Glutamatergic neuron (in vitro differentiated cells): ENCODE data around the gene CLCN4. TPM values are rescaled to one million over a fixed set of nuclear protein-coding genes. Genes with fewer than 3 reads are reported as not detected.

Experiments used
- DNase-seq: peaks from one replicate; pipeline ENCODE4 v3.0.0; 2022
- H3K27ac Mint-ChIP-seq: one replicate; pipeline ENCODE4 v1.8.0; 2020; ENCODE audit warnings: mild to moderate bottlenecking, mixed read lengths, inconsistent platforms; ENCODE audit not compliant: unreplicated experiment
- H3K27me3 Mint-ChIP-seq: one replicate; pipeline ENCODE4 v1.8.0; 2020; ENCODE audit warnings: mild to moderate bottlenecking, moderate library complexity, mixed read lengths, inconsistent platforms; ENCODE audit not compliant: unreplicated experiment
- H3K36me3 Mint-ChIP-seq: one replicate; pipeline ENCODE4 v1.8.0; 2020; ENCODE audit warnings: mild to moderate bottlenecking, mixed read lengths, inconsistent platforms; ENCODE audit not compliant: unreplicated experiment
- H3K4me1 Mint-ChIP-seq: one replicate; pipeline ENCODE4 v1.8.0; 2020; ENCODE audit warnings: mild to moderate bottlenecking, low read depth, mixed read lengths, inconsistent platforms; ENCODE audit not compliant: unreplicated experiment
- H3K4me3 Mint-ChIP-seq: one replicate; pipeline ENCODE4 v1.8.0; 2020; ENCODE audit warnings: mild to moderate bottlenecking, mixed read lengths, inconsistent platforms; ENCODE audit not compliant: unreplicated experiment
- H3K9me3 Mint-ChIP-seq: one replicate; pipeline ENCODE4 v1.8.0; 2020; ENCODE audit warnings: mild to moderate bottlenecking, moderate library complexity, mixed read lengths, inconsistent platforms; ENCODE audit not compliant: unreplicated experiment
- total RNA-seq: library from RNA; stranded (reverse); fragmentation: NEBNext Ultra II Directional; extraction: Animal tissue kit (Norgen Biotek cat#: 25700); gene quantifications from one replicate; pipeline ENCODE4 v1.2.1, GENCODE V29; 2021; ENCODE audit not compliant: unreplicated experiment
- TF ChIP-seq, protein P1 (sequence below): fragments of 200-600 bp; sonication (generic); IDR thresholded peaks from one replicate; pipeline ENCODE4 v1.5.0; 2021; ENCODE audit not compliant: partially characterized antibody, unreplicated experiment

The CLCN4 gene
- total RNA-seq, 1 donor from 2014 or later = 64.7 TPM

DNA sequence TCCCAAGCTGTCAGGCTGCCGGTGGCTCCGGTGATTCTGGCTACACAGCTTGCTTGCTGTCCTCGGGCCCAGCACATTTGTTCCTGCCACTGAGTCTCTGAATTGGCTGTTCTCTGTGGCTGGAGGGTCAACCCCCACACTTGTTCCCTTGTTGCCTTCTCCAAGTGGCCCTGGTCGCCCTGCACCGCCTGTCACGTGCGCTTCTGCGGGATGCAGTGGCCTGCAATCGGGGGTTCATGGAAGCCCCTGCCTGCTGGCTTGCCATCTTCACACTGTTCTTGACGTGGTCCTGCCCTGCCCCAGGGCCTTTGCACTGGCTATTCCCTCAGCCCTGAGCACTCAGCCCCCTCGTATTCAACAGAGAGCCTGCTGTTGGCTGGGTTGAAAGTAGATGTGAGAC is 8.1 kb downstream of the CLCN4 start:
- H3K4me3 Mint-ChIP-seq = no peak overlapping the region
- peaks cover 12% of the 10 kb centered on the region for H3K4me1 Mint-ChIP-seq
- H3K27ac Mint-ChIP-seq = no peak overlapping the region
- peaks cover 8% of the 10 kb centered on the region for H3K27me3 Mint-ChIP-seq
- no peaks in the 10 kb centered on the region for H3K36me3 Mint-ChIP-seq
- TF ChIP-seq, protein P1, sequence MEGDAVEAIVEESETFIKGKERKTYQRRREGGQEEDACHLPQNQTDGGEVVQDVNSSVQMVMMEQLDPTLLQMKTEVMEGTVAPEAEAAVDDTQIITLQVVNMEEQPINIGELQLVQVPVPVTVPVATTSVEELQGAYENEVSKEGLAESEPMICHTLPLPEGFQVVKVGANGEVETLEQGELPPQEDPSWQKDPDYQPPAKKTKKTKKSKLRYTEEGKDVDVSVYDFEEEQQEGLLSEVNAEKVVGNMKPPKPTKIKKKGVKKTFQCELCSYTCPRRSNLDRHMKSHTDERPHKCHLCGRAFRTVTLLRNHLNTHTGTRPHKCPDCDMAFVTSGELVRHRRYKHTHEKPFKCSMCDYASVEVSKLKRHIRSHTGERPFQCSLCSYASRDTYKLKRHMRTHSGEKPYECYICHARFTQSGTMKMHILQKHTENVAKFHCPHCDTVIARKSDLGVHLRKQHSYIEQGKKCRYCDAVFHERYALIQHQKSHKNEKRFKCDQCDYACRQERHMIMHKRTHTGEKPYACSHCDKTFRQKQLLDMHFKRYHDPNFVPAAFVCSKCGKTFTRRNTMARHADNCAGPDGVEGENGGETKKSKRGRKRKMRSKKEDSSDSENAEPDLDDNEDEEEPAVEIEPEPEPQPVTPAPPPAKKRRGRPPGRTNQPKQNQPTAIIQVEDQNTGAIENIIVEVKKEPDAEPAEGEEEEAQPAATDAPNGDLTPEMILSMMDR = no peak
- DNase-seq = no peak
- H3K9me3 Mint-ChIP-seq = peaks cover 7% of the 10 kb centered on the region

DNA sequence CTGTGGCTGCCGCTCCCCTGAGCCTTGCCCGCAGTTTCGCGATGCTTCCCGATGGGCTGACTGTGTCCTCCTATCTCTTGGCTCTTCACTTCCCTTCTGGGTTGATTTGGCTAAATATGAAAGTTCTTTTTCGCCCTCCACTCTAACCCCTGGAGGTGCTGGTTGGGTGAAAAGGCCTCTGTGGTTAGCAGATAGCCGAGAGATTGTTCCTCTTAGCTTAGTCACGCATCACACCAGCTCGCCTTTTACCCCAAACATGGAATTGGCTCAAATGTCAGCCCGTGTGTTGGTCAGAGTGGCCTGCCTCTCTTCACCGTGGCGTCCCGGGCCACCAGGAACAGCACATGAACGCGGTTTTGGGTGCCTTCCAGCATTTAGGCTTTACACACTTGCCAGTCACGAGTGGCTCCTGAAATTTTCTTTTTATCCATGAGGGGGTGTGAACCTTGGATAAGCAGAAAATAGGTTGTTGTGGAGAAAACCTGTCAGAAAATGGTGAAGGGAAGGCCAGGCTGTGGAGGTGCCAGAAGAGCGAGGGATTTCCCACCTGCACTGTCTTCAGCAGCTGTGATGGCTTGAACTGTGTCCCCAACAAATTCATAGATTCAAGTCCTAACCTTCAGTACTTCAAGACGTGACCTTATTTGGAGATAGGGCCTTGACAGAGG is 8.9 kb downstream of the CLCN4 start:
- H3K36me3 Mint-ChIP-seq = no peaks in the 10 kb centered on the region
- no peak overlapping the region for H3K27ac Mint-ChIP-seq
- TF ChIP-seq, protein P1 = no peak
- peaks cover 4% of the 10 kb centered on the region for H3K9me3 Mint-ChIP-seq
- no peak overlapping the region for H3K4me3 Mint-ChIP-seq
- peaks cover 6% of the 10 kb centered on the region for H3K4me1 Mint-ChIP-seq
- DNase-seq = no peak
- peaks cover 2% of the 10 kb centered on the region for H3K27me3 Mint-ChIP-seq

DNA sequence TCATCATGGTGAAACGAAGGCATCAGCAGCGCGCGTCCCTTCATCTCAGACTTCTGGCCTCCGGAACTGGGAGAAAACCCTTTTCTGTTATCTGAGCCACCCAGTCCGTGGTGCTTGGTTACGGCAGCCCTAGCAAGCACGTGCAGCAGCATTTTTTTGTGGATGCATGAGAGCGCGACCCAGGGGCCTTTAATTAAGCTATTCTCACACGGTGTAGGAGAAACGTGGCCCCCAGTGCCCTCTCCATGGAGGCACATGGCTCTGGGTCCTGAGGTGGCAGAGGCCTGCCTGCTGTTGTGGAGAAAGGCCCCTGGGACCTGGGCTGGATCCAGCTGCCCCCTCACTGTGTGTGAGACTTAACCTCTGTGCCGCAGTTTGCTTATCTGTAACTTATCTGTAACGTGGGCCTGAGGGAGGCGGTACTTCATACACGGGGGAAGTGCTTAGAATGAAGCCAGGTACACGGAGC is 9.5 kb downstream of the CLCN4 start:
- no peak for DNase-seq
- H3K4me1 Mint-ChIP-seq = peaks cover under 1% of the 10 kb centered on the region
- TF ChIP-seq, protein P1 = no peak
- H3K27me3 Mint-ChIP-seq = no peaks in the 10 kb centered on the region
- no peak overlapping the region for H3K27ac Mint-ChIP-seq
- no peaks in the 10 kb centered on the region for H3K36me3 Mint-ChIP-seq
- peaks cover 1% of the 10 kb centered on the region for H3K9me3 Mint-ChIP-seq
- no peak overlapping the region for H3K4me3 Mint-ChIP-seq

DNA sequence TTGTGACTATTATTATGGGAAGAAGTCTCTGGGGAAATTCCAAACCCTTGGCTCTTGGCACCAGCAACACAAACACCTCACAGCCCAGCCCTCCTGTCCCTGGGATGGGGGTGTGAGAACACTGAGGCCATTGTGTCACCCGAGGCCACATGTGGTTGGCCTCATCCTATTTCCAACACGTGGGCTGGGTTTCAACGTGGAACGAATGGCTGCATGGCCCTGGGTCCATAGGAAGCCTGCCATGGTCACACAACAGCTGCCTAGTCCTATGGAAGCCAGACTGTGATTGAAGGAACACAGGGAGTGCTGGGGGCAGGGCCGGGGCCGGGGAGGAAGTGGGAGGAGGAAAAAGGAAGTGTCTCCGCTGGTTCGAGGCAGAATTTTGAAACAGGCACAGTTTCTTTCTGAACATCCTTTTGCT is 10.0 kb downstream of the CLCN4 start:
- Mint-ChIP-seq H3K27ac (no peak overlapping the region), H3K36me3 (no peaks in the 10 kb centered on the region), H3K4me3 (no peak overlapping the region), H3K4me1 (no peaks in the 10 kb centered on the region), H3K9me3 (peaks cover 1% of the 10 kb centered on the region), H3K27me3 (no peaks in the 10 kb centered on the region)
- TF ChIP-seq, protein P1 = no peak
- no peak for DNase-seq

DNA sequence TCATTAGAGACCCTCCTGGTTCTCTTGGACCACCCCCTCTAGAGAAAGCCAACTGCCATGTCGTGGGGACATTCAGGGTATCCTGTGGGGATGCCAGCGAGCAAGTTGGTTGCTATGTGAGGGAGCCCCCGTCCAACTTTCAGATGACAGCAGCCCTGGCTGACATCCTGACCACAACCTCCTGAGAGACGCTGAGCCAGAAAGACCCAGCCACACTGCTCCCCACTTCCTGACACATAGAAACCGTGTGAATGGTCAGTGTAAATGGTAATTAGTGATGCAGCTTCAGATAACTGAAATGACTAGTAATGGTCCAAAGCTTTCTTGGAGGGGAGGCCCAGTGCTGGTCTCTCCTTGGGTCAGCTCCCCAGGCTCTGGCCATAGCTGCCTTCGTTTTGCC is 10.8 kb downstream of the CLCN4 start:
- no peaks in the 10 kb centered on the region for H3K36me3 Mint-ChIP-seq
- DNase-seq = no peak
- H3K27me3 Mint-ChIP-seq = peaks cover 3% of the 10 kb centered on the region
- no peak overlapping the region for H3K27ac Mint-ChIP-seq
- peaks cover 4% of the 10 kb centered on the region for H3K4me1 Mint-ChIP-seq
- H3K9me3 Mint-ChIP-seq = peaks cover 1% of the 10 kb centered on the region
- H3K4me3 Mint-ChIP-seq = no peak overlapping the region
- TF ChIP-seq, protein P1 = no peak
